Endothelial cell of umbilical vein (primary cell): Measurements from ENCODE around the gene MYMK.

Experiments used
- CTCF ChIP-seq, 2 donors: IDR thresholded peaks; 1 replicate in 1 of 2; 2 replicates in 1 of 2; pipeline ENCODE4 v1.5.1; 2011; ENCODE audit warnings: low read length in 2 of 2, mild to moderate bottlenecking in 2 of 2, moderate library complexity in 2 of 2, control low read depth in 1 of 2, inconsistent platforms in 1 of 2, low read depth in 1 of 2; ENCODE audit not compliant: insufficient read depth in 1 of 2; ENCODE audit errors: extremely low read depth in 1 of 2
- EZH2 ChIP-seq: IDR thresholded peaks from 2 replicates; pipeline ENCODE4 v1.6.1; 2012; ENCODE audit warnings: borderline replicate concordance, low read depth, mild to moderate bottlenecking, moderate library complexity, low read length, inconsistent platforms; ENCODE audit not compliant: severe bottlenecking
- JUN ChIP-seq: IDR thresholded peaks from 2 replicates; pipeline ENCODE4 v1.6.1; 2011; ENCODE audit warnings: borderline replicate concordance, low read depth; ENCODE audit not compliant: insufficient read length, insufficient read depth
- MAX ChIP-seq: IDR thresholded peaks from 2 replicates; pipeline ENCODE4 v1.6.1; 2011; ENCODE audit not compliant: insufficient read depth, insufficient read length
- MYC ChIP-seq: IDR thresholded peaks from one replicate; pipeline ENCODE4 v1.6.1; 2011; ENCODE audit warnings: mild to moderate bottlenecking, low read depth, low read length
- POLR2A ChIP-seq: IDR thresholded peaks from 2 replicates; pipeline ENCODE4 v1.6.1; 2012; ENCODE audit warnings: low read depth, mild to moderate bottlenecking, control low read depth, low read length
- POLR2AphosphoS5 ChIP-seq: IDR thresholded peaks from 2 replicates; pipeline ENCODE4 v1.6.1; 2012; ENCODE audit warnings: low read depth, mild to moderate bottlenecking, control low read depth, low read length, moderate library complexity; ENCODE audit not compliant: insufficient read depth

GRCh38 chr9:133493428-133493827 lies 31.3 kb downstream of the MYMK start:
- TF ChIP-seq CTCF (IDR thresholded peaks at IDR 0.05; ENCODE audit: extremely low read depth in 1 of 2, insufficient read depth in 1 of 2, low read depth in 1 of 2, low read length in 2 of 2) (no peak), JUN (no peak), POLR2A (no peak), EZH2 (no peak), POLR2AphosphoS5 (no peak), MAX (no peak), MYC (no peak)
